CD4-positive, alpha-beta T cell treated with Interleukin-6 for 4 hours (primary cell): Measurements from ENCODE around the gene BRAT1.

Experiments used
- DNase-seq: peaks from one replicate; pipeline ENCODE4 v3.0.0-alpha.2; 2020; ENCODE audit warnings: mixed read lengths

Gene BRAT1

GRCh38 chr7:2509298-2509906 lies 45.9 kb downstream of the BRAT1 start:
- DNase-seq = no peak

GRCh38 chr7:2508327-2509215 lies 46.8 kb downstream of the BRAT1 start:
- DNase-seq = peak; percentile 94

GRCh38 chr7:2507917-2508306 lies 47.4 kb downstream of the BRAT1 start:
- DNase-seq = no peak

GRCh38 chr7:2507208-2507916 lies 48.0 kb downstream of the BRAT1 start:
- no peak for DNase-seq

- no peak for DNase-seq
These were observed 49.9 kb downstream of the BRAT1 start for GRCh38 chr7:2505401-2505800.

- no peak for DNase-seq
These were observed 50.4 kb downstream of the BRAT1 start for GRCh38 chr7:2504889-2505375.

GRCh38 chr7:2504128-2504888 lies 51.0 kb downstream of the BRAT1 start:
- no peak for DNase-seq

- DNase-seq = no peak
These were observed 52.0 kb downstream of the BRAT1 start for GRCh38 chr7:2503056-2503941.

GRCh38 chr7:2502647-2502966 lies 52.7 kb downstream of the BRAT1 start:
- DNase-seq = no peak

- DNase-seq = no peak
These were observed 53.2 kb downstream of the BRAT1 start for GRCh38 chr7:2501947-2502646.

- DNase-seq = no peak
These were observed 54.6 kb downstream of the BRAT1 start for GRCh38 chr7:2500701-2501100.

GRCh38 chr7:2499719-2500430 lies 55.4 kb downstream of the BRAT1 start:
- no peak for DNase-seq

GRCh38 chr7:2499181-2499580 lies 56.1 kb downstream of the BRAT1 start:
- DNase-seq = no peak

GRCh38 chr7:2498708-2499107 lies 56.6 kb downstream of the BRAT1 start:
- DNase-seq = no peak

GRCh38 chr7:2497500-2498336 lies 57.6 kb downstream of the BRAT1 start:
- DNase-seq = no peak

GRCh38 chr7:2497065-2497464 lies 58.3 kb downstream of the BRAT1 start:
- DNase-seq = no peak

GRCh38 chr7:2496375-2496774 lies 58.9 kb downstream of the BRAT1 start:
- no peak for DNase-seq

GRCh38 chr7:2495418-2496299 lies 59.7 kb downstream of the BRAT1 start:
- no peak for DNase-seq
